ENCODE results near the gene DIP2C.
"Not testable (repeated sequence)": the region's sequence is repeated elsewhere in the genome, so short reads cannot be mapped to it uniquely, and the experiment has no call there.

DIP2C gene

DNA sequence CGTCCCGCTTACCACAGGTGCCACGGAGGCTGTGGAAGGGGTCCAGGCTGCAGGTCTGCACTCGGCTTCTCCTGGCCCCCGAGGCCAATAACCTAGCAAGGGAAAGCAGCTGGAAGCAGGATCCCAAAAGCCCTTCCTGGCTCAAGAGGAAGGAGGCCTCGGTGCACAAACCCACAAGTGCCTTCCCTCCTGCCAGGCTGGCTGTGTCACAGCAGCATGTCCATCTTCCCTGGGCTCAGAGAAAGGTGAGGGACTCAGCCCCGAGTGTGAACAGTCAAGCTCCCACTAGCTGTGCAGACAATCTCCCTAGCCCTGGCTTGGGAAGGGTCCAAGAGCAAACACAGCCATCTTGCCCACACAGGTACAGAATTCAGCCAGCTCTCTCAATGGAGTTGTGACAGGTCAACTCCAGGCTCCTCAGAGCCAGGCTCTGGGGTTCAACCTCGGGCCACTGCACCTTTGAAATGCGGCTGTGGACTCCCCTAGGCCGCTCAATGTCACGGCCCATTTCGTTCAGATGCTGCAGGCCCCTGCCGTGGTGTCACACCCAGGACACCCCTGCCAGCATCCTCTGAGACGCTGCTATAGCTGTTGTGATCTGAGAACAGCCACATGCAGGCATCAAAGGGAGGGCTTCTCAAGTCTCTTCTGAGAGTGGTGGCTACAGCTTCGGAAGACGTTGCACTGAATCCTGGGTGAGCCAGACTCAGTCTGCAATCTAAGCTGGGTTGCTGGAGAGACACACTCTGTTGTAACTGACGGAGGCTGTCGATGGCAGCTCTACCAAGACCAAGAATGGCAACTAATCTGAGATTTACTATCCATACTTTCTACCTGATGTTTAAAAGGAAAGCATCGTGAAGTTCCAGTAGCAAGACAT, 137.9 kb downstream of the DIP2C start:
- no peak for DNase-seq

DNA sequence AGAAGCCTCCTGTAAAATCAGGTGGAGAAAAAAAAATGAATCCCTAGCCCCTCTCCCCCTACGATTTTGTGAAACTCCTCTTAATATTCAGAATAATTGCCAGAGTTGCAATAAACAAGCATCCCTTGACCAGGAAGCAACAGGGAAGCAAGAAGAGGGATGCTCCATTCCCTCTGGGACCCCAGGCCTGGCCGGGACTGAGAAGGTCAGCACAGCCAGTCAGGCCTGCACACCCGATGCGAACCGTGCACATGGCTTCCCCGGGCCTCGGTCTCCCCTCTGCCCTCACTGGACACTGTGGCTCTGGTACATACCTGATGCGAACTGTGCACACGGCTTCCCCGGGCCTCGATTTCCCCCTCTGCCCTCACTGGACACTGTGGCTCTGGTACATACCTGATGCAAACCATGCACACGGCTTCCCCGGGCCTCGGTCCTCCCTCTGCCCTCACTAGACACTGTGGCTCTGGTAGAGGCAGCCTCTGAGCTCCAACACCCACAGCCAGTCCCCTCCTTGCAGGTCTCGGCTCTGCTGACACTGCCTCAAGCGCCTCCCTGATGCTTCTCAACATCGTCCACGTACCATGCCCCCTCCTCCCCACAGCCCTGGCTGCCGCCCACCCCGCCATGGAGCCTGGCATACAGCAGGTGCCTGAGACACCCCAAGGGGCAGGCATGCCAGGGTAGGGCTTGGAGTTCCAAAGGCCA, 138.6 kb downstream of the DIP2C start:
- DNase-seq, result no peak

DNA sequence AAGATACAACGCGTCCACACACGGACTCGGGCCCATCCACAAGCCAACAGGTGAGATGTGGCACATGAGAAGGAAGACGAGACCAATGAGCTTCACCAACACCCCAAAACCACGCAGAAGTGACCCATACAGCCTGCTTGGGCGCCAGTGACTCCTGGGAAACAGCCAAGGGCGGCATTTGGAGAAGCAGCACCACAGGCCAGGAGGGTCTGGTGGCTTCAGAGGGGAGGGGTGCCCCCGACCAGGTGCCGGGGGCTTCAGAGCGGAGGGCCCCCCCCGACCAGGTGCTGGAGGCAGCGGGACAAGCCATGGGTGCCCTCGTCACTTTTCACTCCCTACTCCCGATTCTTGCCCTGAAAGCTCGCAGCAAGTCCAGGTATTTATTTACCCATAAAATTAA, 140.1 kb downstream of the DIP2C start:
- DNase-seq, result no peak

DNA sequence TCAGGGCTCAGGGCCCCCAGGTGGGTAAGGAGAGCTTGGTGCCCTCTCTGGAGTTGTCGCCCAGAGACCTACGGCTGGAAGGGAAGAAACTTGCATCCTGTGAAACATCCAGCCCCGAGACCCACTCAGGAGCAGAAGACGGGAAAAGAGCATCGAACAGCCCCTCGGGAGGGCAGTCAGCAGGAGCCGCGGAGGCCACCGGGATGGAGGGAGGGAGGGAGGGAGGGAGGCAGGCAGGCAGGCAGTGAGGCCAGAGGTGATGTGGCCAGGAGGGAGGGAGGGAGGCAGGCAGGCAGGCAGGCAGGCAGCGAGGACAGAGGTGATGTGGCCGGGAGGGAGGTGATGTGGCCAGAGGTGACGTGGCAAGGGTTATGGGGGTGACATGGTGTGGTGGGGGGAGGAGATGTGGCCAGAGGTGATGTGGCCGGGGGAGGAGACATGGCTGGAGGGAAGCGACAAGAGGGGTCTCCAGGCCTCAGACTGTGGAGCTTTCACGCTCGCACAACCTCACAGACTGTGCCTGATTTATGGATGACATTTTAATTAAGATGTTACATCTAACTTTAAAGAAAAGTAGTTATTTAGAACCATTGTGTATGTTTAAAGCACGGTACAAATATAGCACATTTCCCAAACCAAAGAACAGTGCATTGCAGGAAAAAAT, 141.1 kb downstream of the DIP2C start:
- no peak for DNase-seq

DNA sequence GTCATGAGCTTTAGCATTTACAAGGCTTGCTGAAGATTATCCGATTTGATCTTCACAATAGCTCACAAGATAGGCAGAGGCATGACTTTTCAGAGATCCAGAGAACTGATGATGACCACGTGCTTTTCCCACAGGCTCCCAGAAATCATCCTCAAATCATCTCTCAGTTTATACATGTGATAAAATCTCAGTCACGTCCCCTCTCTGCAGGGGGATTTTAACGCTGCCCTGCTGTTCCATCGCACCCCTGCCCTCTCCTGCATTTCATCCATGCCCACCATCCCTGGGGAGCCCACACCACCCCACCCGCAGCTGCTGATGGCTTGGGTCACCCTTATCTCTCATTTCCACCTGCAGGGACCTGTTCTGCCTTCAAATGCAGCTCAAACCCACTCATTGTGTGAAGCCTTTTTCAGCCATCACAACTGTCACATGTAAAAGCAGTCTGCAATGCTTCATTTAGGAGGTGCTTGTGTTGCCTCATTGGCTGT, 141.8 kb downstream of the DIP2C start:
- DNase-seq, result no peak

DNA sequence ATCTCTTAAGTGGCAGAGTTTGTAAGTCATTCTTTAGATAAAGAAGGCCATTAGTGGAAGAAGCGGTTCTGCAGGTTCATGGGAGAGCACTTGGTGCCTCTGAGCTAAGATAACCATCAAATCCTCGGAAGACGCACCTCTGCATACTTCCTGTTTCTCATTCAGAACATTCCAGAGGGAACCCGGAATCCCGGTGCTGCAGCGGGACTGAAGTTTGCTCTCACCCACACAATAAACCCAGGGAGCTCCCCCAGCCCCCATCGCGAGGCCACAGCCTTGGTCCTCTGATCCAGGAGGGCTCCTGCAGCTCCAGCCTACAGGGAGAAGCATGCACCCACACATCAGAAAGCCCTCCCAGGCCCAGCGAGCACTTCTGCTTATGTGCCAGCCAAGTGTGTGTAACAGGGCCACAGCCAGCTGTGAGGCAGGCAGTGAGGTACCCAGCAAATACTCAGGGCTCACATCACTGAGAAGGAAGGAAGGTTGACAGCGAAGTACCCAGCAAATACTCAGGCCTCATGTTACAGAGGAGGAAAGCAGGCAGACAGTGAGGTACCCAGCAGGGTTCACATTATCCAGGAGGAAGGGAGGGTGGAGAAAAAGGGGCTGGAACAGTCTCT, 142.4 kb downstream of the DIP2C start:
- DNase-seq, result no peak

DNA sequence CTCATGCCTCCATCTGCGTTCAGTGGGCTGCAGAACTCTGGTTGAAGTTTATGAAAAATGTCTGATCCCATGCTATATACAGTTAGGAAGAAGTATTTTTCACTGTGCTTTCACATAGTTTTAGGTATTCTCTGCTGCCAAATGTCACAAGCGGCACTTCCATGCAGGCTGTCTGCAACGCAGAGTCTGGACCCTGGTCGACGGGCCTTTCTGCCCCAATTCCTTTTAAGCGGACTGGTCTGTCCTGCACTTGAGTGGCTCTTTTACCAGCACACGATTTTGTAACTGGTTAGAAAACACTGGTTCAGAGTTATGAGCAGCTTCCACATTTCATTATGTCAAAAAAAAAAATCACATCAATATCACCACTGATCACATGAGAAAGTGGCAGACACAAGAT, 143.0 kb downstream of the DIP2C start:
- DNase-seq, result no peak

DNA sequence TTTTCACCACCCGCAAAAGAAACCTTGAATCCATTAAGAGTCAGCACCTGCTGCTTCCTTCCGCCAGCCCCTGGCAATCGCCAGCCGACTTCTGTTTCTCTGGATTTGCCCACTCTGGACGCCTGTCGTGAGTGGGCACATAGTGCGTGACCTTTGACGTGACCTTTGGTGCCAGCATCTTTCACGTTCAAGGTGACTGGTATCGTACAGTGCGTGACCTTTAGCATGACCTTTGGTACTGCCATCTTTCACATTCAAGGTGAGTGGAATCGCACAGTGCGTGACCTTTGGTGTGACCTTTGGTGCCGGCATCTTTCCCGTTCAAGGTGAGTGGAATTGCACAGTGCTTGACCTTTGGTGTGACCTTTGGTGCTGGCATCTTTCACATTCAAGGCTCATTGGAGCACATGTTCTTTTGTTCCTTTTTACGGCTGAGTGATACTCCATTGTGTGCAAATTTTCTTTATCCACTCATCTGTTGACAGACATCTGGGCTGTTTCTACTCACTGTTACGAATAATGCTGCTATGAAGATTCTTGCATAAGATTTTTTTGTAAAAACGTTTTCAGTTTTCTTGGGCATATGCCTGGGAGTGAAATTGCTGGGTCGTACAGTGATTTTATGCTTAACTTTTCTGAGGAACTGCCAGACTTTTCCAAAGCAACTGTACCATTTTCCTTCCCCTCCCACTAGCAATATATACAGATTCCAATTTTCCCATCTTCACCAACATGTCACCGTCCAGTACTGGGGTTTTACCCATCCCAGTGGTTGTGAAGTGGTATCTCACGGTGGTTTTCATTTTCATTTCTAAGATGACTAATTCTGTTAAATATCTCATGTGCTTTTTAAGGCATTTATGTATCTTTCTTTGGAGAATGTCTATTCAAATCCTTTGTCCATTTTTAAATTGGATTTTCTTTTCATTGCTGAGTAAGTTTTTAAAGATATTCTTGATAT, 145.3 kb downstream of the DIP2C start:
- no peak for DNase-seq

DNA sequence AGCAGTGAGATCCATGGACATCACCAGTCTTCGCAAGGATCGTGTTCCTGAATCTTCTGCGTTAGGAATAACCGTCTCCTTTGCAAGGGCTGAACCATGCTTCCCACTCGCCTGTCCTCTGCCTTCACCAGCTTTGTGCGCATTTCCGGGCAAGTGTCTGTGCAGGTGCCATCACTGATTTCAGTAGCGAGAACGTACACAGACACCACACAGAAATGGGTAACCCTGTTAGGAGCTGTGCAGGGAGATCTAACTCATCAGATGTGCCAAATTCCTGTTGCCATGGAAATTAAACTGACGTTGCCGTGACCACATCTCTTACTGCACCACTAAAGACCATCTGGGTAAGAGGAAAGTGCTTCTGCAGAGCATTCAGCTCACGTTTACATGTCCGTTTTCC, 146.3 kb downstream of the DIP2C start:
- DNase-seq, result no peak

DNA sequence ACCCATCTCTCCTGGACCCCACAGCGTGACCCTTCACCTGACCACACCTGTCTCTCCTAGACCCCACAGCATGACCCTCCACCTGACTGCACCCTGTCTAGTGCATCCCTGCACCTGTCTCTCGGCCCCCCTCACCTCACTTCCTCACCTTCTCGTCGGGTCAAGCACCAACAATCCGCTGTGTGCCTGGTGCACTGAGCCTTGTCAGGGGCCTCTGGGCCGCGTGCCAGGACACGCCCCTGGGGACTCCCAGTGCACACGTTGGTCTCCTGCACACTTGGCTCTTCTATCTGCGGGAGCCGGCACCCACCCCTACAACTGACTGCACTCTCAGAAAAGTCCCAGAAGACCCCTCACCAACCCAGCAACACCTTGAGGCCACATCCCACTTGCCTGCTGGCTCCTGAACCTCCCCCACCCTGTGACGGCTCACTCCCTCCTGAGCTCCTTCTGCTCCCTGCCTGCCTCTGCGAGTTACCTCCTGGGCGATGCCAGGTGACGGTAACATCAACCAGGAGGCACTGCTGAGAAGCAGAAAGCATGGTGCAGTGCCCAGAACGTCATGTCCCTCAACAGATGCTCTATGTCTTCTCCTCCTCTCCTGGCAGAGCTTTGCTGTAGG, 147.6 kb downstream of the DIP2C start:
- DNase-seq, result no peak

DNA sequence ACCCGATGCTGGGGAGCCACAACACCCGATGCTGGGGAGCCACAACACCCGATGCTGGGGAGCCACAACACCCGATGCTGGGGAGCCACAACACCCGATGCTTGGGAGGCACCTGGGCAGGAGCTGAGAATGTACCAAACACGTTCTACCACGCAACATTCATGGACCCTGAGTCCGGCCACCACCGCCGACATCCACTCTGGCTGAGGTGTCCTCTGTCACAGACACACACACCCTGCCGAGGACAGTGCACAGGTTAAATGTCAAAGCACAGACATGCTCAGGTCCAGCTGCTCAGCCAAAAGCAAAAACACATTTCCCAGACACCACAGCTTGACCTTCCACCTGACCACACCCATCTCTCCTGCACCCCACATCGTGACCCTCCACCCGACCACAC, 148.4 kb downstream of the DIP2C start:
- no peak for DNase-seq

DNA sequence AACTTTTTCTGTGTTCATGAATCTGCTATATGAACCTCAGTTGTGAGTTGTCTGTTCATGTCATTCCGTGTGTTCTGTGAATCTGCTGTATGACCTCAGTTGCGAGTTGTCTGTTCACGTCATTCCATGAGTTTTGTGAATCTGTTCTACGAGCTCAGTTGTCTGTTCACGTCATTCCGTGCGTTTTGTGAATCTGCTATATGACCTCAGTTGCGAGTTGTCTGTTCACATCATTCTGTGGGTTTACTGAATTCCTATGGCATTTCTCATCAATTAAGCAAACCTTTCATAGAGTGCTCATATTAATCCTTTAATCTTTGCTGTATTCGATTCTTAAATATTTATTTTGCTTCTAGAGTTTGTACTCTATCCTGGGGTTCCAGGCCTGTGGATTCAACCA, 150.6 kb downstream of the DIP2C start:
- DNase-seq, result no peak

DNA sequence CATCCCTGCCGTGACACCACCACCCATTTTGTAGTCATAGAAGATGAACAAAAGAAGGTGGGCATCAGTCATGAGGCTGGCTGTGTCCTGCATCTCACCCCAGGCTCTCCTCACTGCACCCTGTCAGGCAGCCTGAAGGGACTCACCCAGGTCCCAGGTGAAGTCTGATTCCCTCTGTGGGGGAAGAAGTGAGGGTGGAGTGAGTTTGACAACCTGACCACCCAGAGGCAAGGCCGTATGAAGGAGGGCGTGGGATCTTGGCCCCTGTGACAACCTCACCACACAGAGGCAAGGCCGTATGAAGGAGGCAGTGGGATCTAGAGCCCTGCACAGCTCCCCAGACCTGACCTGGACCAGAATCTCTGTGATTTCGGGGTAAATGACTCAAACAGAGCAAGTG, 152.5 kb downstream of the DIP2C start:
- DNase-seq, result no peak

DNA sequence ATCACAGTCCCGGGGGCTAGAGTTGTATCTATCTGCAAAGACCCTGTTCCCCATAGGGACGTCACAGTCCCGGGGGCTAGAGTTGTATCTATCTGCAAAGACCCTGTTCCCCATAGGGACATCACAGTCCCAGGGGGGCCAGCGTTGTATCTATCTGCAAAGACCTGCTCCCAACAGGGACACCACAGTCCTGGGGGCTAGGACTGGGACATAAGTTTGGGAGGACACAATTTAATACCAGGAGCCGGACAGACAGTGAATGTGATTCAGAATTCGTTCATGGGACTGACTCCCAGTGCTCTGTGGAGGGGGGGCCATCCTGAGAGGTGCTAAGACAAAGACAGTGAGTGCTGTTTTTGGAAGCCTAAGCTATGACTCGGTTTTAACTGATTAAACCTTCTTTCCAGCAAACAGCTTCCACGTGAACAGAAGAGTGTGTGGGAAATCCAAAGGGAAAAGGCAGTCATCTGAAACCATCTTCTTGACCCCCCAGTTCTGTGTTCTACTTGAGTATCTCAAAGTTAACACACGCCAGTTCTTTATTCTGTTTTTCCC, 153.0 kb downstream of the DIP2C start:
- no peak for DNase-seq

DNA sequence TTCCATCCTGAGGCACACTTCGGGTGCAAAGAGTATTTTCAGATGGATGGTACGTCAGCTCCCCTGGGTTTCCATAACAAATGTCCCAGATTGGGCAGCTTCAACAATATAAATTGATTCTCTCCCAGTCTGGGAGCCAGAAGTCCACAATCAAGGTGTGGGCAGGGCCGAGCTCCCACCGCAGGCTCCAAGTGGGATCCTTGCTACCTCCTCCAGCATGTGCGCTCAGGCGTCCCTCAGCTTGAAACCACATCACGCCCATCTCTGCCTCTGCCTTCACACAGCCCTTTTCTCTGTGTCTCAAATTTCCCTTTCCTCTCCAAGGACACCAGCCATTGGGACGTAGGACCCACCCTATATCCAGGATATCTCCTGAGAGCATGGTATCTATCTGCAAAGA, 153.5 kb downstream of the DIP2C start:
- no peak for DNase-seq

DNA sequence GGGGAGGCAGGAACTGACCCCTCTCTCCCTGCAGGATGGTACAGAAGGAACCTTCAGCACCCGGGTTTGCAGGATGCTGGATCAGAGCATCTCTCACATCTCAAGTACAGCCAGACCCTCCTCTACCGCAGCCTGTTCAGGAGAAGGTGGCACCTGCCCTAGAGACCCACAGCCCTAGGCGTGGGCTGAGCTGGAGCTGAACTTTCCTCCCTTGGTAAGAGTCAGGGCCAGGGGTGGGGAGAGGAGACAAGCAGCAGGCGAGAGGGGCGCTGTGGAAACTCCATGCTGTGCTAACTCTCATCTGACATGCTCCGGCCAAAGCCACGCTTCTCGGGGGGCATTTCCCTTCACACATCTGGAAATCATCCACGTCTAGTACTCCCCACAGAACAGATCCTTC, 154.4 kb downstream of the DIP2C start:
- DNase-seq, result no peak

DNA sequence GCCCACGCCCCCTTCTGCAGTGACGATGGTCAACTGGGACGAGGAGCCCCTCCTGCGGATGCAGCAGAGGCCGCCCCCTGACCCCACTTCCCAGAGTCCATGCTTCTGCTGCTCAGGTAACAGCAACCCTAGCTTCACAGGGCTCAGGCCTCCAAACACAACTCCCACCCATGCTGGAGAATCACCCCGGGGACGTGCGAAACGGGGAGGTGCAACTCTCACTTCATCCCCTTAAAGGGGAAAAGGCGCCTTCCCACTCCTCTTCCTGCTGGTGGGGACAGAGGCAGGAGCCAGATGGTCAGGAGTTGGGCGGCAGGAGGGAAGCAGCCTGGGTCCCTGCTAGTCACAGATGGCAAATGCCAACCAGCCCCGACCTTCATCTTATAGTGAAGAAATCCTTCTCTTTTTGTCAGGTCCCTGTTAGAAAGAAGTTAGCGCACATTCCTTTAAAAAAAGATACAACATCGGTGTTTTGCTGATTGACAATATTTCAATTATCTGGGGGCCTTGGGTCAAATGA, 155.4 kb downstream of the DIP2C start:
- no peak for DNase-seq

DNA sequence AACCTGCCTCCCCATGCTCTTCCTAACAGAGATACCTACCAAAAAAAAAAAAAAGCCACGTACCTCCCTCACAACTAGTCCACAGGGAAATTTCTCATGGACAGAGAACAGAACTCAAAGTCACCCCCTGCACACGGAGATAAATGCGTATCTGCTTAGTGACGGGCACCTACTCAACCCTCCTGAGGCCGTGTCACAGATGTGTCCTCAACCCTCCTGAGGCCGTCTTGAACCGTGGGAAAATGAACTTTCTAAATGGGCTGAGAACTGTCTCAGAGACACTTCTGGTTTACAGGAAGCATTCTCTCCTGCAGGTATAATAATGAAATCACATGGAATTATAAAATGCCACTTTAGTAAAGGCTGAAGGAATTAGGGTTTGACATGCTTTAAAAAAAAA, 155.9 kb downstream of the DIP2C start:
- DNase-seq, result no peak

DNA sequence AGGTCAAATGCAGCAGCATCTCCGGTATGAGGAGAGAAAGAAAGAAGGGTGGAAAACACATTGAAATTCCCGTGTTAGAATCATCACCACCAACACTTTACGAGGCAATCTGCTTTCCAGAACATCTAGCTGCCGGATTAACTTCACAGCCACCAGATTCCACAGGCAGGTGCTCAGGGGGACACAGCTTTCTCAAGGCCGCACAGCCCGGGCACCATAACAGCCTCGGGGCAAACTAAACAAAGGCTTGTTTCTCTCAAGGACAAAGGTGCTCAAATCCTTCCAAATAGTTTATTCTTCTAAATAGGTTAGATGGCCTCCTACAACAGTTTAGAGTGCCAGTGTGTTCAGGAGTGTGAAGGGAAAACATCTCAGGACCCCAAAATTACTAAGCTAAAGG, 156.3 kb downstream of the DIP2C start:
- no peak for DNase-seq

DNA sequence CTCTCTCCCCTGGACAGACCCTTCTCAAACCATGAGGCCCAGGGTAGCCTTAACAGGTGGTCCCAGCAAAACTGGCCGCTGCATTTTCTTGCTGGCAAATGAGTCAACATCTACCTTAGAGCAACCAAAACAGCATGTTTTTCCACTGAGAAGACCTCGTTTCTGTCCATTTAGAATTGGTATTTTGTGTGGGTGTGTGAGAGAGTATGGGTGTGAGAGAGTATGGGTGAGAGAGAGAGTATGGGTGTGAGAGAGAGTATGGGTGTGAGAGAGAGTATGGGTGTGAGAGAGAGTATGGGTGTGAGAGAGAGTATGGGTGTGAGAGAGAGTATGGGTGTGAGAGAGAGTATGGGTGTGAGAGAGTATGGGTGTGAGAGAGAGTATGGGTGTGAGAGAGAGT, 157.1 kb downstream of the DIP2C start:
- DNase-seq, result not testable (repeated sequence)

DNA sequence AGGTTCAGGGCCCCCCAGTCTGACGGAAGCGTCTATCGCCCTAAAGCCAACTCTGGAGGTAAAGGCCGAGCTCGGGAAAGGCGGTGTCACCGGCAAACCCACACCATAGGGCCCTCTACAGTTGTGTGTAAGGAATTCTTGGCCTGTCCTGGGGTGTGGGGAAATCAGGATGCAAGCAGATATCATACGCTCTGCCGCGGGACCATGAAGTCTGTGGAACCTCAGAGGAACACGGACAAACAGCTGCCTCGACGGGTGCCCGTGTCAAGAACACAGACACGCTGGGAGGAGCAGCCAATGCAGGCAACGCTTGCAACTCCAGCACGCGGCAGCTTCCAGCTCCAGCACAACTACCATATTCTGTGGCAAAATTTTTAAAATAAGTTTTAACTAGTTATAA, 157.9 kb downstream of the DIP2C start:
- no peak for DNase-seq

All from T-helper 2 cell (primary cell).